ENCODE data around the gene SMLR1.

GRCh38 chr6:130787726-130788500, 39.3 kb upstream of the SMLR1 start:
- TF ChIP-seq POLR2A (IDR thresholded peaks at IDR 0.05): no peak
- TF ChIP-seq CTCF (IDR thresholded peaks at IDR 0.05): no peak
